Fibroblast of lung (primary cell): ENCODE results near the gene NUDT3.

Experiments used
- EZH2 ChIP-seq: IDR thresholded peaks from 2 replicates; pipeline ENCODE4 v1.5.1; 2012; ENCODE audit warnings: low read length, control low read depth, mild to moderate bottlenecking; ENCODE audit errors: missing control alignments
- TF ChIP-seq, protein P1 (sequence below), 2 donors: IDR thresholded peaks in 1 of 2; conservative IDR thresholded peaks in 1 of 2; 1 replicate in 1 of 2; 2 replicates in 1 of 2; pipeline ENCODE4 v1.5.1; 2011 to 2012; ENCODE audit warnings: low read length in 2 of 2, control low read depth in 1 of 2, inconsistent platforms in 1 of 2, low read depth in 1 of 2, mild to moderate bottlenecking in 1 of 2

- TF ChIP-seq, protein P1, sequence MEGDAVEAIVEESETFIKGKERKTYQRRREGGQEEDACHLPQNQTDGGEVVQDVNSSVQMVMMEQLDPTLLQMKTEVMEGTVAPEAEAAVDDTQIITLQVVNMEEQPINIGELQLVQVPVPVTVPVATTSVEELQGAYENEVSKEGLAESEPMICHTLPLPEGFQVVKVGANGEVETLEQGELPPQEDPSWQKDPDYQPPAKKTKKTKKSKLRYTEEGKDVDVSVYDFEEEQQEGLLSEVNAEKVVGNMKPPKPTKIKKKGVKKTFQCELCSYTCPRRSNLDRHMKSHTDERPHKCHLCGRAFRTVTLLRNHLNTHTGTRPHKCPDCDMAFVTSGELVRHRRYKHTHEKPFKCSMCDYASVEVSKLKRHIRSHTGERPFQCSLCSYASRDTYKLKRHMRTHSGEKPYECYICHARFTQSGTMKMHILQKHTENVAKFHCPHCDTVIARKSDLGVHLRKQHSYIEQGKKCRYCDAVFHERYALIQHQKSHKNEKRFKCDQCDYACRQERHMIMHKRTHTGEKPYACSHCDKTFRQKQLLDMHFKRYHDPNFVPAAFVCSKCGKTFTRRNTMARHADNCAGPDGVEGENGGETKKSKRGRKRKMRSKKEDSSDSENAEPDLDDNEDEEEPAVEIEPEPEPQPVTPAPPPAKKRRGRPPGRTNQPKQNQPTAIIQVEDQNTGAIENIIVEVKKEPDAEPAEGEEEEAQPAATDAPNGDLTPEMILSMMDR (conservative IDR thresholded peaks at IDR 0.05 in 1 of 2, IDR thresholded peaks at IDR 0.05 in 1 of 2; ENCODE audit: low read depth in 1 of 2, low read length in 2 of 2): no peak
- no peak for TF ChIP-seq EZH2
Observed at GRCh38 chr6:34241351-34242215, 150.9 kb downstream of the NUDT3 start.
